ENCODE results near the gene INTS7.
"Not testable (repeated sequence)": the region's sequence is repeated elsewhere in the genome, so short reads cannot be mapped to it uniquely, and the experiment has no call there.

INTS7 gene

DNA sequence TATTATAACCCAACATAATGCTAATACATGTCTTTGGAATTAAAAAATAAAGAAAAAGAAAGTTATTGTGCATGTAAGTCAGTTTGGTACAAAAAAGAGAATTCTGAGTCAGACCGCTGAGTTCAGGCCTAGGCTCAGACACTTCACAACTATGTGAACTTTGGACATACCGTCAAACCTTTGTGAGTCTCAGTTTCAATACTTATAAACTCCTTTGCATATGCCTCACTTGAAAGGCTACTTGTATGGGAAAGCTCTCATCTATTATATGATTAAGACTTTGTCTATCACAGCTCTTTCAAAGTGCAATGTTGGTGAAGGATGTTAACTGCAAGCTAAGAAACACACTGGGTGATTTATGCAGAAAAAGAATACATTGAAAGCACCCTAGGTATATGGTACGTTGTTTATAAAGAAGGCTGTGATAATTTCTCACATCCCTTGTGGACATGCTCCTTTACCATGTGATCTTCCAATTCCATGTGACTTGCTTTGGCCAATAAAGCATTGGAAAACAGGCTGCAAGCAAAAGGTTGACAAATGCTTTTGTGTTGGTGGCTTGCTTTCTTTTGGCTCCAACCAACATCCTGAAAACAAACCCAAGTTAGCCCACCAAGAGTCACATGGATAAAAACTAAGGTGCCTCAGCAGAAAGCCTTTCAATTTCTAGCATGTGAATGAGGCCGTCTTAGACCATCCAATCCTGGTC lies 49.6 kb downstream of the INTS7 start:
- no peak for DNase-seq (ENCODE audit: low spot score)

DNA sequence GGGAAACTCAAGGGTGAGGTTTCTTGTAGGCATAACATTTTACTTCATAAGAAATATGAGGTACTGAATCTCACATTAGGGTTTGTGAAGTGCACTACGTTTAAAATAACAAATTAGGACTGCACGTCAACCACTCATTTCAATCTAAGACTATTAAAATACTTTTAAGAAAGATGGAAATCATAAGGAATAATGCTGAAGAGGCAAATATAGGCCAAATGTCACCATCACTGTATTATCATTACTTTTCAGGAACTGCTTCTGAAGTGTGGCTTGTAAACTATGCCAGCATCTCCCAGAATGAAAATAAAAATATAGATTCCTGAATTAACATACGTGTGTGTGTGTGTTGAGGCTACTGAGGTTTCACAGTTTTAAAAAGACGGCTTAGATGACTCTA lies 56.8 kb downstream of the INTS7 start:
- DNase-seq (ENCODE audit: low spot score): no peak

DNA sequence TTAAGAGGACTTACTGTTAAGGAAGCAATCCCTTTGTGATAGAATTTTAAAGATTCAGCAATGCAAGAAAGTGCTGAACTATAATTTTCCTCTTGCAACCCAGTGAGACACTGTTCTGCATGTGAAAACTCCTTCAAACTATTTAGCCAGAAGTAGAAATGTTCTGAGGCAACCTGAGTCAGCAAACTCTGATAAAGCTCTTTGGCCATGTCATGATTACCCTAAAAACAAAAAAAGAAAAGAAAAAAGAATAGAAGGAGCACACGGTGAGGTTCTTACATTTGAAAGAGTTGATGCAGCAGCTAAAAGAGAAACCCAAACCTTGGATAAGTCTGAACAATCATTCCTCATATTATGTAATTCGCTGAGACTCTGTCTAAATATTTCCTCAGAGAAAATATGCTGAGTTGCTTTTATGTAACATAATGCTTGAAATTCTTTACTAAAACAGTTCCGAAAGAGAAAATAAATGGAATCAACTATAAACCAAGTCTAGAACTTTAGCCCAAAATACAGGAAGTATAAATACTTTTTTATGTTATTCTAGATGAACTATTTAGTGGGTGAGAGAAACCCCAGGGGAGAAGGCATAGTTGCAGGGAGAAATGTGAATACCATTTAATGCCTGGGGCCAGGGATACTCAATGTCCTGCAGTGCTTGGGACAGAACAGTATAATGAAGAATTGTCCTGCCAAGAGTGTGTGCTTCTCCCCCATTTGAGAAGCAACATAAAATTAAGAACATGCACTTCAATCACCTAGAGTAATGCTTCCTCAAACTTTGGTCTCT lies 60.0 kb downstream of the INTS7 start:
- DNase-seq (ENCODE audit: low spot score): no peak

DNA sequence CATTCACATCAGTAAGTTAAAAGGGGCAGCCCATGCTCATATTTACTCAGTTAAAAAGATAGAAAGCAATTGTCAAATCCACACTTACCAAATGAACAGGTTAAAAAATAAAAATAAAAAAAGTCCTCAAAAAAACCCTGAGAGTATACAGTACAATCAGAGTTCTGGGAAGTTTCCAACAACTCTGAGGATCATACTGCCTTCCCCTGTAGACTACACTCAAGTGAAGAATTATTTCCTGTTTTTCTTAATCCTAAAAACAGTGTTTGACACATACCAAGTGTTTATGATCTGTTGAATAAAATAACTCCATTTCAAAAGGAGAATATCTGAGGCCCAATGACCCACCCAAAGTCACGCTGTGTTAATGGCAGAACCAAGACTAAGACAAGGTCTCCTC lies 61.8 kb downstream of the INTS7 start:
- no peak for DNase-seq (ENCODE audit: low spot score)

DNA sequence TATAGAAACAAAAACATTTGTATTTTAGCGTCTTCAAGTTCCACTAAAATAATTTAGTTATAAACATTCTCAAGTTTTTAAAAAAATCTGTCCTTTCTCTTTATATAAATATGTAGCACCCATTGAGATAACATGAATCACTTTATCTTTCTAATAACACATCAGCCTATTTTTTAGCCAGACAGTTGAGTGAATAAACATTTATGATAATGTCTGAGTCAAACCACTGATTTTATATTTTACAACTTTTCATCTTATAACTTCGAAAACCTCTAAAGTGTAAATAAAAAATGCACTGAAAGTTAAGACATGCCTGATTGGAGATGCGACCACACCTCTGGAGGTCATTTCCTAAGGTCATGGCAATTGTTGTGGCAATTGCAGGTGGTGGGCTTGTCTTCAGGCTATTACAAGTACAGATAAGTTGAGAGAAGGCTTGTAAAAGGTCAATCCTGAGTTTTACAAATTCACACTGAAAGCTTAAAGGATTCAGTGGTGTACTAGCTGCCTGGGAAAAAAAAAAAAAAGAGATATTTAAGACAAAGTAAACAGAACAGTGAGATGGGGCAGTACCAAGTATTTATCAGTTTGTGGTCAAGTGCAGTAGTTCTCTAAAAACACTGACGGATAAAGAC lies 67.0 kb downstream of the INTS7 start:
- no peak for DNase-seq (ENCODE audit: low spot score)

DNA sequence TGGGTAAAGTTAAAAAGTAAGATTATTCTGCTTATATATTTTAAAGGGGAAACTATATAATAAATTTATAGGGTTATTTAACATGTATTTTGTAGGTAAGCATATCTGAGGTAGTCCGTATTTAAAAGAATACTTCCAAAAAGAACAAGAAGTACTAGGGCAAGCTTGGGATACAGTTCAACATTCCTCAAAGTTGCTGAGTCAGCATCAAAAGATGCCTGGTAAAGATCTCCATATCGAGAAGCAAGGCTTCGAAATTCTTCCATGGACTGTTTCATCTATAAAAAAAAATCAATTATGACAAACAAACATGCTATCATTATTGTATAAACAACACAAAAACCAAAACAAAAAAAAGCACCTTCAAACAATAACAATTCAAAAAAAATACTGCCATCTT lies 67.7 kb downstream of the INTS7 start:
- no peak for DNase-seq (ENCODE audit: low spot score)

DNA sequence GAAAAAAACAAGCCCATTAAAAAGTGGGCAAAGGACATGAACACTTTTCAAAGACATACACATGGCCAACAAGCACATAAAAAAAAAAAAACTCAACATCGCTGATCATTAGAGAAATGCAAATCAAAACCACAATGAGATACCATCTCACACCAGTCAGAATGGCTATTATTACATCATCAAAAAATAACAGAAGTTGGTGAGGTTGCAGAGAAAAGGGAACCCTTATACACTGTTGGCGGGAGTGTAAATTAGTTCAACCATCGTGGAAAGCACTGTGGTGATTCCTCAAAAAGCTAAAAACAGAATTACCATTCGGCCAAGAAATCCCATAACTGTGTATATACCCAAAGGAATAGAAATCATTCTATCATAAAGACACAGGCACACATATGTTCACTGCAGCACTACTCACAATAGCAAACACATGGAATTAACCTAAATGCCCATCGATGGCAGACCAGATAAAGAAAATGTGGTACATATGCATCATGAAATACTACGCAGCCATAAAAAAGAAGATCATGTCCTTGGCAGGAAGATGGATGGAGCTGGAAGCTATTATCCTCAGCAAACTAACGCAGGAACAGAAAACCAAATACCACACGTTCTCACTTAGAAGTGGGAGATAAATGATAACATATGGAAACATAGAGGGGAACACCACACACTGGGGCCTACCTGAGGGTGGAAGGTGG lies 70.1 kb downstream of the INTS7 start:
- no peak for DNase-seq (ENCODE audit: low spot score)

DNA sequence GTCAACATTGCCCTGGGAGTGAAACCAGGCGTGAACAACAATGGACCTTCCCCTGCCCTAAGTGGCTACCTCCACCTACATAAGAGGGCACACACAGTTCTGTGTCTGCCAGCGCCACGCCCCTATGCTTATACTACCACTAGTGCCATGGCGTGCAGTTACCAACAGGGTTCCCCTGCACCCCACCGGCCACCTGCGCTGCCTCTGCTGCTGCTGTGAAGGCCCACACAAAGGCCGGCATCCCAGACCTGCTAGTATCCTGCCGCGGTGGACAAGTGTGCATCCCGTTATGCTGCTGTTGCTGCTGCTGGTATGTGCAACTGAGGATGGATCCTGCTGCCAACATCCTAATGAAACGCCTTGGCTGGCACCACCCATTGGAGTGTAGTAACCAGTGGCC lies 75.7 kb downstream of the INTS7 start:
- DNase-seq (ENCODE audit: low spot score): no peak

DNA sequence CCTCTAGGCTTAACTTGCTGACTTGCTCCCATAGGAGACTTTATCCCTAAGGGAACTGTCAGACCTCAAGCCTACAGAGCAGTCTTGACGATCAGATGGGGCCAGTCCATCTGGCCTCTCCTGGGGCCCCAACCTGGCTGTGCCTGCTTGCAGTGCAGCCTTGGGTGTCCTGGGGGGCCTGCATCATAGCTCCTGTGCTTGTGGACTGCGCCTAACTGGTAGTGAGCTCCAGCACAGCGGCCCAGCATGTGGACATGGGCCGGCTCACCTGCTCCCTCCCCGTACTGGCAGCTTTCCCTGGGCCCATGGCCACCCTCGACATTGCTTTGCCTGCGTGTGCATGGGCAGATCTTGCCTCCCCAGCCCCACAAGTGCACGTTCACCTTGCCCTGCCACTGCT lies 76.1 kb downstream of the INTS7 start:
- DNase-seq (ENCODE audit: low spot score): no peak

DNA sequence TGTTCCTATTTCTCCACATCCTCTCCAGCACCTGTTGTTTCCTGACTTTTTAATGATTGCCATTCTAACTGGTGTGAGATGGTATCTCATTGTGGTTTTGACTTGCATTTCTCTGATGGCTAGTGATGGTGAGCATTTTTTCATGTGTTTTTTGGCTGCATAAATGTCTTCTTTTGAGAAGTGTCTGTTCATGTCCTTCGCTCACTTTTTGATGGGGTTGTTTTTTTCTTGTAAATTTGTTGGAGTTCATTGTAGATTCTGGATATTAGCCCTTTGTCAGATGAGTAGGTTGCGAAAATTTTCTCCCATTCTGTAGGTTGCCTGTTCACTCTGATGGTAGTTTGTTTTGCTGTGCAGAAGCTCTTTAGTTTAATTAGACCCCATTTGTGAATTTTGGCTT lies 81.3 kb downstream of the INTS7 start:
- DNase-seq (ENCODE audit: low spot score): not testable (repeated sequence)

DNA sequence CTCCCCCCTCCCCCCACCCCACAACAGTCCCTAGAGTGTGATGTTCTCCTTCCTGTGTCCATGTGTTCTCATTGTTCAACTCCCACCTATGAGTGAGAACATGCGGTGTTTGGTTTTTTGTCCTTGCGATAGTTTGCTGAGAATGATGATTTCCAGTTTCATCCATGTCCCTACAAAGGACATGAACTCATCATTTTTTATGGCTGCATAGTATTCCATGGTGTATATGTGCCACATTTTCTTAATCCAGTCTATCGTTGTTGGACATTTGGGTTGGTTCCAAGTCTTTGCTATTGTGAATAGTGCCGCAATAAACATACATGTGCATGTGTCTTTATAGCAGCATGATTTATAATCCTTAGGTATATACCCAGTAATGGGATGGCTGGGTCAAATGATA lies 81.8 kb downstream of the INTS7 start:
- DNase-seq (ENCODE audit: low spot score): not testable (repeated sequence)

DNA sequence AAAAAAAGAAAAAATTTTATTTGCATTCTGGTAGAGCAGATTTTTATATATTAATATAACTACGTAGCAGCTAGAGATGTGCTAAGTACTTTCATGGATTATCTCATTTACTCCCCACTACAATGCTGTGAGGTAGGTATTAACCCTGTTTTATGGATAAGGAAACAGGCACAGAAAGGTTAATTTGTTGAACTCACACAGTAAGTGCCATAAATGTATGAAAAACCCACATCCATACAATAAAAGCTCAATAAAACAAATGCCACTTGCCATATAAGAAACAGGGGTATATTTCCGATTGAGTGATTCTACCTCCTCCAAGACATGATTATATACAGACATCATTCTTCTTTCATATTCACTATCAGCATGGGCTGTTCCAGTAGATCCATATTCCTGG lies 83.1 kb downstream of the INTS7 start:
- DNase-seq (ENCODE audit: low spot score): no peak

DNA sequence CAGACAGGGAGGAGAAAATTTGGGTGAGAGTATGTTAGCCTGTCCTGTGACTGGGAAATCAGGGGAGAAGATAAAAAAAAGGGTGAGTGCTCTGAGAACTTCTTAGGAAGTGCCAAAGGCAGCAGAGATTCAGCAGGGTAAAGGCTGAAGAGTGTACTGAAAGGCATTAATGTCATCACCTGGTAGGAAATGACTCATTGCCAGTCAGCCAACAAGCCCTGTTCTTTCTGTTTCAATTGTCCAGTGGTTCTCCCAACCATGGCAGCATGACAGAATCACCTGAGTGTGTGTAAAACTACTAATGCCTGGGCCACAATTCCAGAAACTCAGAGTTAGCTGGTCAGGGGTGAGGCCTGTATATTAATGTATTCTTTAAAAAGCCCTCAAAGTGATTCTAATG lies 83.5 kb downstream of the INTS7 start:
- no peak for DNase-seq (ENCODE audit: low spot score)

DNA sequence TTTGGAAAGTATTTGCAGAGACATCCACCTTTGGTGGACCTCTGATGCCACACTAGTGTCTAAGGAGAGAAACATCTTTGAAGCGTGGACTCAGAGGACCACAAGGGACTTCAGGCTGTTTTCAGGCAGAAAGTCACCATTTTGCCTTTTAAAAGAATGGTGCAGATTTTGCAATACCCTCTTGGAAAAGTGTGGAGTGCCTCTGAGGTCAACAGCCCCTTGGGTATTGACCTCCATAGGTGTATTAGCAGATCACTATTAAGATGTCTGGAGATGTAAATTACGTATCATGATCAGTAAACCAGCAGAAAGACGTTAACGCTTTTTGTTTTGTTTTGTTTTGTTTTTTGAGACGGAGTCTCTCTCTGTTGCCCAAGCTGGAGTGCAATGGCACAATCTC lies 87.0 kb downstream of the INTS7 start:
- no peak for DNase-seq (ENCODE audit: low spot score)

DNA sequence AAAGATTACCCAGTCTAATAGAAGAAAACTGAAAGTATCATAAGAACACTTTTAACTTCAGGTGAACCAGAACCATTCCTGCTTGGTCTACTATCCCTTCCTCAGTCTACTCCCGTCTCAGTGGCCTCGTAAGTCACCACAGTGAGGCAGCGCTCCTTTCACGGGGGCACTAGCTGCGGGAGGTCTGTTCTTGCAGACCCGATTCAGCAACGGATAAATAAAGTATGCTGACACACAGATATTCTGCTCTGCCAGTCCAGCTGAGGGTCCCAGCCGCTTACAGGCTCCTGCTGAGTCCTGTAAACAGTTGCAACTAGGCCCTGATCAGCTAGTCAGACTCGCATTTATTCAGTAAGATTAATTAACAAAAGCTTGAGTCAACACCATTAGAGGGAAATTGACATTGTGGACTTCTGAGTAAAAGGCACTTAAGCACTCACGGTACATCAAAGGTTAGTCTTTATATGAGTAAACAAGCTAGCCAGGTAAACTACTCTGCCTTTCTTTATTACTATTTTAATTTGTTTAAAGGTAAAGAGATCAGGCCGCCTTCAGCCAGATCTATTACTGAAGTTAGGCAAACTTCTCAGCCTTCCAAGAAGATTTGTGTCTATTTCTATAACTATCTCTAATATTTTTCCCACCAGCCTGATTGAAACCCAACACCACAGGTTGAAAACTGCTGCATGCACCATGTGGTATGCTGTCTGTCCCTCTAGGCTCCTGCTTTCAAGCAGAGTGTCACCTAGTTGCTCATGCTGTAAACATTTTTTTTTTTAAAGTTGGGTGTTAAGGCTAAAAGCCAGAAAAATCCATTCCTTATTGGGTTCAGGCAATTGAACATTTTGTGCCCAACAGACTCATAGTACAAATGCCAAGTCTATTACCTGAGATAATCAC lies 87.7 kb downstream of the INTS7 start:
- DNase-seq (ENCODE audit: low spot score): no peak

DNA sequence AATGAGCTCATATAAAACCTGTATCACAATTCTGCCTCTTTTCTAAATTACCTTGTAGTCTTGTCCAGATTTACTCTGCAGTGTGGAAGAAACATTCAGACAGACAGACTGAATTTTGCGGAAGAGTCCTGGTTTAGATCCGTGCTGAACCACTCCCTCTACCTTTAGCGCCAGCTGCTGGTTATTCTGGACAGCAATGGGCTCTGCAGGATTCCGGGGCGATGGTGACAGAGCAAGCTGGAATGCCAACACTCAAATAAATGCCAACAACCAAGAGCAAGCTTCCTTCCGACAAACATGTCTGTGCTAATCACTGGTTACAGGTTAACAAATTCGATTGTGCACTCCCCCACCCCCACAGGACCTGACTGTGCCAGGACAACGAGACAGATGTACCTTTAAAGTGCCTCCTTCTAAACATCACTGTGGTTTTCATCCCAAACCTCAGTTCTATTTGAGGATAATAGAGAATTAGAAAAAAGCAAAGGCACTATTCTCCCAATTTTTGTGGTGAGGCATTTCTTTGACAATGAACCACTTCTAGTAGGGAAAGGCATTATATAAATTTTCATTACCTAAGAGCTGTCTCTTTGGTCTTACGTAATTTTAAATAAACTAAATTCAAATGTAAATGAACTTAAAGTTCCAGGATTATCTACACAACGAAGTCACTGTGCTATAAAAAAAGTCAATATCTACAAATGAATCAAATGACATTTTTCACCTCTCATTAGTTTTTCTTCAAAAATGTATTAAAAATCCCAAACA lies 90.4 kb downstream of the INTS7 start:
- DNase-seq (ENCODE audit: low spot score): no peak

DNA sequence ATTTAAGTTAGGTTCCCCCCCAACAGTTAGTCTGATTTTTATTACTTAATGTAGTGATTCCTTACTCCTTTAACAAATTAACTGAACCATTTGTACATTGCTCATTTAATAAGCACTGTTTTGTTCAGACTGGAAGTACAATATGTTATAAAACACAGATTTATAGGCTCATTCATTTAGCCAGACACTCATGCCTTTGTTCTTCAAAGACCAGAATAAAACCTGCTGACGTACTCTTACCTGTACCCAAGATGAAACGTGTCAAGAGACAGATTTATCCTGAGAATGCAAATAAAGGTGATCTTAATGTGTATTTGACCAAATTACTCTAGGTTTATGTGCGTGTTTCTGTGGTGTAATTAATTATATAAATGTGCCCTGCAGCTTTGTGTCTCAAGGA lies 92.8 kb downstream of the INTS7 start:
- no peak for DNase-seq (ENCODE audit: low spot score)

DNA sequence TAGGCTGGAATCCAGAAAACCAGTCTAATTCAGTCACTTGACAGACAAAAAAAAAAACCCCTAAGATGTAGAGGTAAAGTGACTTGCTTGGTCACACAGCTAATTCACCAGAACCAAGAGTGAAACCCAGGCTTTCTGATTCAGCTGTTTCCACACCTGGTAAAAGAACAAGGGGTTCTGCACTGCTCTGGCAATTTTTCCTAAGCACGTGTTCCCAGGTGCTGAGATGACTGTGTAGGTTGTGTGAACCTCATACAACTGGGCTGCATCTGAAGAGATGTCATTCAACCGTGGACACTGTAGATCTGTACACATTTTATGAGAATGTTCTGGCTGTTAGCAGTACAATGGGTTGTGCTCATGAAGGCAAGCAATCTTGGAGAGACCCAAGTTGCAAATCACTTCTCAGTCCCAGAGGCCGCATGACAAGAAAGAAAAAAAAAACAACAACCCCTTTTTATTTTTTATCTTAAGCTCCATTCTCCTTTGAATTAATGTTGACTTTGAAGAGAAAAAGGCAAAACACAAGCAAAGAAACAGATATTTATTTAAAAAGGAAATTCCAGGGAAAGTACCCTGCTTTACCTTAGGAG lies 95.4 kb downstream of the INTS7 start:
- no peak for DNase-seq (ENCODE audit: low spot score)

DNA sequence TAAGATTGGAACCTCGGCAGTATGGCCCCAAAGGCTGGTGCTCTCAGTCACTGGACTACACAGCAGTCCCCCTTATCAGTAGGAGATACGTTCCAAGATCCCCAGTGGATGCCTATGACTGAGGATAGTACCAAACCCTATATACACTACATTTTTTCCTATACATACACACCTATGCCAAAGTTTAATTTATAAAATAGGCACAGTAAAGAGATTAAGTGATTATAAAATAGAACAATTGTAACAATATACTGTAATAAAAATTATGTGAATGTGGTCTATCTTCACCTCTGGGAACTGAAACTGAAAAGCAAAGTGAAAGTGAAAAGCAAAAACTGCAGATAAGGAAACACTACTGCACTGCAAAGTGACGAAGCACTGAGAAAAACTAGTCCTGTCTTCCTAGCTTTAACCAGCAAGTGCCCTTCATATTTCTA lies 96.8 kb downstream of the INTS7 start:
- DNase-seq (ENCODE audit: low spot score): no peak

DNA sequence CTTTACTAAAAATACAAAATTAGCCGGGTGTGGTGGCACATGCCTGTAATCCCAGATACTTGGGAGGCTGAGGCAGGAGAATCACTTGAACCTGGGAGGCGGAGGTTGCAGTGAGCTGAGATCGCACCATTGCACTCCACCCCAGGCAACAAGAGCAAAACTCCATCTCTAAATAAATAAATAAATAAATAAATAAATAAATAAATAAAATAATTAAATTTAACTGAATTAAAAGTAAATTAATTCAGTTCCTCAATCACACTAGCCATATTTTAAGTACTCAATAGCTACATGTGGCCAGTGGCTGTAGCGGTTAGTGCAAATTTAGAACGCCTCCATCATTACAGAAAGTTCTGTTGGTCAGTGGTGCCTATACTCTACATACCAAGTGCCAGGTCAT lies 97.9 kb downstream of the INTS7 start:
- not testable (repeated sequence) for DNase-seq (ENCODE audit: low spot score)

Data from ecto neural progenitor cell (in vitro differentiated cells).